Suprapubic skin (tissue), 3 donors: ENCODE results near the gene PPT1.

Source experiments
- CTCF ChIP-seq, 2 donors: fragments of 200-600 bp in 1 of 2; fragments of 450-650 bp in 1 of 2; sonication (generic) in 1 of 2; IDR thresholded peaks; one replicate each; pipeline ENCODE4 v1.5.1; 2016 to 2019; ENCODE audit warnings: antibody characterized with exemption in 2 of 2, mild to moderate bottlenecking in 1 of 2, moderate library complexity in 1 of 2
- POLR2A ChIP-seq, 2 donors: fragments of 450-650 bp; IDR thresholded peaks; one replicate each; pipeline ENCODE4 v1.6.1; 2017; ENCODE audit warnings: antibody characterized with exemption in 2 of 2, mild to moderate bottlenecking in 2 of 2, moderate library complexity in 2 of 2

GRCh38 chr1:40107290-40107959, 10.4 kb upstream of the PPT1 start:
- TF ChIP-seq POLR2A (IDR thresholded peaks at IDR 0.05) (no peak), CTCF (IDR thresholded peaks at IDR 0.05) (no peak)
